Muscle of leg (tissue), 11 donors: Measurements from ENCODE around the gene IL2RG. TPM values are rescaled to one million over a fixed set of nuclear protein-coding genes. Genes with fewer than 3 reads are reported as not detected.
A peak's percentile ranks its signal among the peaks of the same experiment; 100 is the strongest.

ENCODE experiments used
- DNase-seq: peaks from one replicate; pipeline ENCODE4 v3.0.0; 2013
- H3K27ac ChIP-seq: one replicate; pipeline ENCODE4 v1.5.1; 2013; ENCODE audit warnings: mild to moderate bottlenecking, low read length, control low read depth
- H3K27me3 ChIP-seq: one replicate; pipeline ENCODE4 v1.6.1; 2013; ENCODE audit warnings: low read length; ENCODE audit not compliant: control insufficient read depth, insufficient read depth
- H3K36me3 ChIP-seq: one replicate; pipeline ENCODE4 v1.6.1; 2013; ENCODE audit warnings: low read length; ENCODE audit not compliant: control insufficient read depth, insufficient read depth
- H3K4me1 ChIP-seq: one replicate; pipeline ENCODE4 v1.6.1; 2013; ENCODE audit warnings: low read length; ENCODE audit not compliant: control insufficient read depth, insufficient read depth
- H3K4me3 ChIP-seq: one replicate; pipeline ENCODE4 v1.5.1; 2013; ENCODE audit warnings: low read length, control low read depth
- H3K9me3 ChIP-seq: replicated peaks from 2 replicates; pipeline ENCODE4 v1.6.1; 2013; ENCODE audit warnings: low read depth, low read length; ENCODE audit not compliant: control insufficient read depth
- WGBS: methylation state at CpG from one replicate; pipeline ENCODE4 v1.1.5; 2013; ENCODE audit warnings: missing lambda C conversion rate; ENCODE audit not compliant: insufficient coverage; 5-methylcytosine and 5-hydroxymethylcytosine counted together
- polyA plus RNA-seq, 8 donors: library from polyadenylated mRNA; unstranded; fragments of 120-200 nt; gene quantifications; one replicate each; pipeline versions ENCODE4 v1.2.1 to v1.2.3, GENCODE V29; 2013; ENCODE audit warnings: inconsistent platforms in 1 of 8, low replicate concordance in 1 of 8; ENCODE audit not compliant: insufficient read length in 8 of 8, insufficient read depth in 1 of 8
- total RNA-seq: library from RNA; stranded (reverse); fragments of 120-200 nt; gene quantifications from one replicate; pipeline ENCODE4 v1.2.4, GENCODE V29; 2013

IL2RG gene
- total and polyA plus RNA-seq, 9 donors, result 0.98 to 7.2 (median 1.9) TPM

DNA sequence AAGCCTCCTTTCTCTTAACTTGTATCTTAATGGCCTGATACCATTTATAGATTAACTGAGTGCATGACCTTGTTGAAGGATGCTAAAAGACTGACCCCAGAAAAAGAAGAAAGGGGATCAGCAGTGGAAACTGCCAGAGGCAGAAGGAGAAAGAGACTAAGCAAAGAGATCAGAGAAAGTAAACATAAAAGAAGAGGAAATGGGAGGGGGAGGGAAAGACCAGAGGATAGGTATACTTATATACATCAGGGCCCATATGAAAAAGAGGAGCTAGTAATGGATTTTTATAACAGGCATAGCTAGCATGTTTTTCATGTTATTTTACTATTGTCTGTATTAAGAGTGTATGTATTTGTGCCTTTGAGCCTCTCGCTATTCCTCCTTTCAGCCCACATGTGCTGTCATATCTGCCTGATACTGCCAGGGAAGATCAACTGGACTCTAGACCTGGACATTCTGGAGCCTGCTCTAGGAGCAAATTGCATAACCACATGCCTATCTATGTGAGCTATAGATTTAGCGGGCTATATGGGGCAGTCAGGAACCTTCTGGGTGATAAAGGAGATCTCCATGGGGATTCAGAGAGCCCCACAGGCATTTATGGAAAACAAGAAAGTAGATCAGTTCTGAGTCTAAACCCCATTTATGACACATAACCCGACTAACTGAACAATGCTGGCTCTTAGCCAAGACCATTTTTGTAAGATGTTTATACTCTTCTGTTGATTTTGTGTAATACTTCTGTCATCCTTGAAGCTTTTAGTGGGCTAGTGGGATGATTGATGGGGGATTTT lies 29.9 kb downstream of the IL2RG start:
- Histone ChIP-seq H3K27ac (no peak overlapping the region), H3K4me1 (no peaks in the 10 kb centered on the region), H3K27me3 (peaks cover 2% of the 10 kb centered on the region), H3K36me3 (no peaks in the 10 kb centered on the region), H3K4me3 (no peak overlapping the region), H3K9me3 (no peaks in the 10 kb centered on the region)
- DNase-seq, result no peak
- no CpG with 5 or more reads among the region's 3 CpGs for WGBS

DNA sequence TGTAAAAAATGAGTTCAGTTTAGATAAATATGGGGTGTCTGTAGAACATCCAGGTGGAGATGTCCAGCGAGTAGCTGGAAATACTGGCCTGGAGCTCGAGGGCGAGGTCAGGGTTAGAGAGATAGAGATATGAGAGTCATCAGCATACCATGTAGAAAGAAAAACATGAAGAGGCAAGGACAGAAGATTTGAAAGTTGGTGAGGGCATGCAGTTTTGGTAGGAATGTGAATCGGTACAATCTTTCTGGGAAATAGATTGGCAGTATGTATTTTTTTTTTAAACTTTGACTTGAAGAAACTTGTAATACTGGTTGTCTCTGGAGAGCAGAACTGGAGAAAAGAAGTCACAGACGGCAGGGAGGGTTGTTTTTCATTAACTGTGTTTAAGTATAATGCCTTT lies 40.8 kb downstream of the IL2RG start:
- peaks cover 2% of the 10 kb centered on the region for H3K27me3 ChIP-seq
- 57% methylated on average over 3 of the region's 5 CpGs for WGBS

GRCh38 chrX:71068044-71068918 lies 43.1 kb downstream of the IL2RG start, which contains the start of gene SNX12:
Gene SNX12, minus strand, starts transcription at chrX:71068334. Its CDS starts 28 bp downstream, at chrX:71068306.
- no peaks in the 10 kb centered on the region for H3K4me1 ChIP-seq
- H3K36me3 ChIP-seq, result no peaks in the 10 kb centered on the region
- 33% methylated on average over 71 of the region's 73 CpGs for WGBS
- no peaks in the 10 kb centered on the region for H3K9me3 ChIP-seq
- H3K4me3 ChIP-seq, result peak within 1 kb of the TSS; percentile 66
- peak within 1 kb of the TSS; percentile 90 for H3K27ac ChIP-seq
- DNase-seq, result peak; percentile 97
- peaks cover 2% of the 10 kb centered on the region for H3K27me3 ChIP-seq

More for the DNA sequence above, 40.8 kb downstream of the IL2RG start:
- Histone ChIP-seq H3K4me1 (no peaks in the 10 kb centered on the region), H3K27ac (no peak overlapping the region), H3K36me3 (no peaks in the 10 kb centered on the region), H3K9me3 (no peaks in the 10 kb centered on the region), H3K4me3 (no peak overlapping the region)
- no peak for DNase-seq

GRCh38 chrX:71067712-71068043 lies 43.7 kb downstream of the IL2RG start:
- DNase-seq, result no peak
- H3K9me3 ChIP-seq, result no peaks in the 10 kb centered on the region
- no peaks in the 10 kb centered on the region for H3K4me1 ChIP-seq
- H3K4me3 ChIP-seq, result peak overlapping the region; percentile 66
- H3K27me3 ChIP-seq, result peaks cover 2% of the 10 kb centered on the region
- peak overlapping the region; percentile 90 for H3K27ac ChIP-seq
- WGBS, result 33% methylated on average over 10 of the region's 10 CpGs
- no peaks in the 10 kb centered on the region for H3K36me3 ChIP-seq

GRCh38 chrX:71067089-71067488 lies 44.3 kb downstream of the IL2RG start:
- WGBS, result 20% methylated on average over 1 of the region's 2 CpGs
- Histone ChIP-seq H3K4me3 (peak overlapping the region; percentile 66), H3K4me1 (no peaks in the 10 kb centered on the region), H3K27me3 (peaks cover 2% of the 10 kb centered on the region), H3K36me3 (no peaks in the 10 kb centered on the region), H3K27ac (peak overlapping the region; percentile 90), H3K9me3 (no peaks in the 10 kb centered on the region)
- DNase-seq, result no peak

GRCh38 chrX:71060127-71060526 lies 51.2 kb downstream of the IL2RG start:
- Histone ChIP-seq H3K4me3 (no peak overlapping the region), H3K27ac (no peak overlapping the region), H3K4me1 (no peaks in the 10 kb centered on the region), H3K36me3 (peaks cover 13% of the 10 kb centered on the region), H3K9me3 (no peaks in the 10 kb centered on the region), H3K27me3 (peaks cover 4% of the 10 kb centered on the region)
- no peak for DNase-seq

- Histone ChIP-seq H3K4me1 (no peaks in the 10 kb centered on the region), H3K4me3 (no peak overlapping the region), H3K36me3 (peaks cover 14% of the 10 kb centered on the region), H3K27me3 (peaks cover 4% of the 10 kb centered on the region), H3K9me3 (no peaks in the 10 kb centered on the region), H3K27ac (no peak overlapping the region)
- no peak for DNase-seq
- WGBS, result no CpG with 5 or more reads among the region's 3 CpGs
These were observed 53.4 kb downstream of the IL2RG start for GRCh38 chrX:71057848-71058530.

Other genes with a start within 250 kb of the IL2RG start
- not detected for gene TEX11, start 202.9 kb downstream of the IL2RG start, total RNA-seq
- gene TEX11, start 202.9 kb downstream of the IL2RG start, polyA plus RNA-seq, result under 1 TPM in 5 of 8 donors, not detected in 3; 0.07 to 0.15 (median 0.10) TPM
- 0.84 TPM for gene SLC7A3, start 180.5 kb downstream of the IL2RG start, total RNA-seq
- 1 to 10 TPM in 6 of 8 donors, under 1 TPM in 2; 0.71 to 2.0 (median 1.3) TPM for gene SLC7A3, start 180.5 kb downstream of the IL2RG start, polyA plus RNA-seq
- 43.3 TPM for gene SNX12, start 43.2 kb downstream of the IL2RG start, total RNA-seq
- gene SNX12, start 43.2 kb downstream of the IL2RG start, polyA plus RNA-seq, result 10 to 100 TPM; 43.7 to 60.8 (median 51.8) TPM
- gene FOXO4, start 15.7 kb downstream of the IL2RG start, total RNA-seq, result 18.8 TPM
- 10 to 100 TPM; 26.1 to 36.8 (median 33.3) TPM for gene FOXO4, start 15.7 kb downstream of the IL2RG start, polyA plus RNA-seq
- gene CXorf65, start 4.8 kb downstream of the IL2RG start, total RNA-seq, result 1.4 TPM
- 1 to 10 TPM in 1 of 8 donors, under 1 TPM in 5, not detected in 2; 0.63 to 1.1 (median 0.76) TPM for gene CXorf65, start 4.8 kb downstream of the IL2RG start, polyA plus RNA-seq
- 22.5 TPM for gene MED12, start 7.0 kb upstream of the IL2RG start, total RNA-seq
- 10 to 100 TPM; 33.4 to 52.0 (median 45.6) TPM for gene MED12, start 7.0 kb upstream of the IL2RG start, polyA plus RNA-seq
- 1.9 TPM for gene NLGN3, start 33.3 kb upstream of the IL2RG start, total RNA-seq
- gene NLGN3, start 33.3 kb upstream of the IL2RG start, polyA plus RNA-seq, result 1 to 10 TPM; 2.2 to 7.8 (median 3.8) TPM
- gene GJB1, start 111.6 kb upstream of the IL2RG start, total RNA-seq, result 0.04 TPM
- 1 to 10 TPM in 1 of 8 donors, under 1 TPM in 4, not detected in 3; 0.06 to 2.2 (median 0.36) TPM for gene GJB1, start 111.6 kb upstream of the IL2RG start, polyA plus RNA-seq
- 11.6 TPM for gene ZMYM3, start 142.6 kb upstream of the IL2RG start, total RNA-seq
- 10 to 100 TPM; 17.5 to 25.7 (median 21.3) TPM for gene ZMYM3, start 142.6 kb upstream of the IL2RG start, polyA plus RNA-seq
- gene NONO, start 172.1 kb upstream of the IL2RG start, total RNA-seq, result 285 TPM
- gene NONO, start 172.1 kb upstream of the IL2RG start, polyA plus RNA-seq, result 100 to 1,000 TPM; 289 to 402 (median 376) TPM
- gene ITGB1BP2, start 190.2 kb upstream of the IL2RG start, total RNA-seq, result 140 TPM
- 100 to 1,000 TPM in 7 of 8 donors, 10 to 100 TPM in 1; 89.9 to 152 (median 125) TPM for gene ITGB1BP2, start 190.2 kb upstream of the IL2RG start, polyA plus RNA-seq